Measurements from ENCODE around the gene IL1RAPL2. TPM values are rescaled to one million over a fixed set of nuclear protein-coding genes. Genes with fewer than 3 reads are reported as not detected.

Gene IL1RAPL2
- total and polyA plus RNA-seq, 10 of the 15 experiments (the other 5 are each of a cell fraction or from before 2014, with no cell fraction given): 0.19 TPM; not detected in 9

- TF ChIP-seq BCLAF1 (IDR thresholded peaks at IDR 0.05) (no peak), RAD21 (IDR thresholded peaks at IDR 0.05; ENCODE audit: insufficient read depth, low read depth, low read length) (no peak), CEBPZ (IDR thresholded peaks at IDR 0.05; ENCODE audit: low read depth, low read length) (no peak), ZBED1 (IDR thresholded peaks at IDR 0.05; ENCODE audit: borderline replicate concordance) (no peak)
Observed at GRCh38 chrX:104921584-104922205, 355.7 kb downstream of the IL1RAPL2 start (continued).

- Histone ChIP-seq H3K27me3 (replicated peaks in 1 of 2; ENCODE audit: control insufficient read depth in 2 of 2, insufficient read depth in 2 of 2, low read length in 1 of 2) (no peaks in the 10 kb centered on the region), H3K4me1 (ENCODE audit: control insufficient read depth, insufficient read depth, low read length) (no peaks in the 10 kb centered on the region), H4K20me1 (ENCODE audit: control insufficient read depth, insufficient read depth) (no peaks in the 10 kb centered on the region), H3K27ac (ENCODE audit: control insufficient read depth, insufficient read depth) (no peak overlapping the region), H3K9ac (ENCODE audit: control insufficient read depth, insufficient read depth, low read length) (no peak overlapping the region), H3K9me3 (replicated peaks; ENCODE audit: control insufficient read depth, insufficient read depth, low read length) (no peaks in the 10 kb centered on the region), H3K4me2 (ENCODE audit: control insufficient read depth, insufficient read depth) (no peak overlapping the region), H3K79me2 (ENCODE audit: control insufficient read depth, insufficient read depth, low read length) (no peaks in the 10 kb centered on the region), H3K36me3 (ENCODE audit: control insufficient read depth in 2 of 2, insufficient read depth in 2 of 2, low read length in 1 of 2) (no peaks in the 10 kb centered on the region), H2AFZ (ENCODE audit: control insufficient read depth, low read depth, low read length) (no peak overlapping the region), H3K4me3 (no peak overlapping the region)
- ChIA-PET SMC1A (ENCODE audit: uncharacterized antibody, unreplicated experiment) (interaction anchor here (0.6 to 1.2 kb wide), 4 partner anchors 45 to 473 kb away, joined by 3 to 7 read pairs (median 3); no protein-coding TSS in a partner anchor), RAD21 (ENCODE audit: unreplicated experiment) (interaction anchor here (1.1 to 1.5 kb wide), 2 partner anchors 53 to 254 kb away, joined by 4 to 6 read pairs; no protein-coding TSS in a partner anchor), POLR2A (no interaction called here), CTCF (interaction anchor here (0.6 to 3.0 kb wide), 22 partner anchors 9 to 727 kb away, joined by 3 to 26 read pairs (median 4); no protein-coding TSS in a partner anchor)
- 13% methylated on average over 7 of the region's 7 CpGs for WGBS (ENCODE audit: insufficient coverage, insufficient replicate concordance, low lambda C conversion rate, missing lambda C conversion rate)
- FAIRE-seq: peak; percentile 98
- no TSS peak for BruUV-seq (replicated peaks)
- peak; percentile 31 for DNase-seq (ENCODE audit: low read depth, low spot score)
- peak; percentile 98 for ATAC-seq
- in situ Hi-C loops (cut with MboI) (no loop called here), intact Hi-C loops (cut with micrococcal nuclease; ENCODE audit: unreplicated experiment) (loop anchor here (1.0 to 10.0 kb wide), 5 partner anchors 254 to 725 kb away; partner anchors contain the start of gene IL1RAPL2)
- no peak for TF ChIP-seq FOXK2 (IDR thresholded peaks at IDR 0.05)
- TF ChIP-seq BCLAF1 (IDR thresholded peaks at IDR 0.05): no peak
- TF ChIP-seq SREBF1 (IDR thresholded peaks at IDR 0.05; ENCODE audit: low read length): no peak
- 0 out of 2 replicates have a peak, but pooled peaks have one; percentile 58 for TF ChIP-seq WRNIP1 (IDR thresholded peaks at IDR 0.05; ENCODE audit: borderline replicate concordance, low read depth, low read length)
- peak; percentile 99 to 100 (median 99); a peak in 5 of 6 replicates for TF ChIP-seq CTCF (IDR thresholded peaks at IDR 0.05 in 2 of 3, conservative IDR thresholded peaks at IDR 0.05 in 1 of 3; ENCODE audit: control insufficient read depth in 2 of 3, extremely low read depth in 1 of 3, insufficient read depth in 1 of 3, low read depth in 3 of 3, low read length in 3 of 3)
- peak; percentile 32; the same call in 1 of the 2 replicates for TF ChIP-seq CREM (IDR thresholded peaks at IDR 0.05; ENCODE audit: low read depth)
Observed at GRCh38 chrX:104922206-104922621, 356.2 kb downstream of the IL1RAPL2 start.
